GM19395 (cell line): ENCODE results near the gene PRR5.

Source experiments
- ATAC-seq: cut with Tn5 transposase; IDR thresholded peaks from one replicate; pipeline ENCODE4 v1.9.1; 2021; ENCODE audit warnings: mild to moderate bottlenecking, moderate library complexity; ENCODE audit not compliant: unreplicated experiment

PRR5 gene

DNA sequence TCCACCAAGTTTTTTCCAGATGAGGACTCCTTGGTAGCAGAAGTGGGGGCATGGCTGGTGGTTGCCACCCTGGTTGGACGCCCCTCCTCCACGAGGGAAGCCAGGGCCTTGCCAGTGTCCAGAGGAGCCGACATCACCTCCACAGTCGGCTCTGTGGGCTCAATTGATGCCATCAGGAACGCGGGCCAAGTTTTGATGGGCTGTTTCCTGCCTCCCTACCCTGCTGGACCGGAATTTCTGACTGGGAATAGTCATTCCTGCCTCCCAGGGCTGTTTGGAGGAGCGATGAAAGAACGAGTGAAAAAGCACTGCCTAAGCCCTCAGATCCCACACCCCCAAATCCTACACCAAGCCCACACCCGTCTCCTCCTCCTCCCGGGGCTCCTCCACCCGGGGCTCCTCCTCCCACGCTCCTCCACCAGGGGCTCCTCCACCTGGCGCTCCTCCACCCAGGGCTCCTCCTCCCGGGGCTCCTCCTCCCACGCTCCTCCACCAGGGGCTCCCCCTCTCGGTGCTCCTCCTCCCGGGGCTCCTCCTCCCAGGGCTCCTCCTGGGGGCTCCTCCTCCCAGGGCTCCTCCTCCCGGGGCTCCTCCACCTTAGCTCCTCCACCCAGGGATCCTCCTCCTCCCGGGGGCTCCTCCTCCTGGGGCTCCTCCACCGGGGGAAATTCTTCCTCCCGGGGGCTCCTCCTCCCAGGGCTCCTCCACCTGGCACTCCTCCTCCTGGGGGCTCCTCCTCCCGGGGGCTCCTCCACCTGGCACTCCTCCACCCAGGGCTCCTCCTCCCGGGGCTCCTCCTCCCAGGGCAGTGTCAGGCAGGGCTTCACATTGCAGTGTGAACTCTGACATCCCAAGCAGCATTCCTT lies 10.0 kb upstream of the PRR5 start:
- no peak for ATAC-seq

DNA sequence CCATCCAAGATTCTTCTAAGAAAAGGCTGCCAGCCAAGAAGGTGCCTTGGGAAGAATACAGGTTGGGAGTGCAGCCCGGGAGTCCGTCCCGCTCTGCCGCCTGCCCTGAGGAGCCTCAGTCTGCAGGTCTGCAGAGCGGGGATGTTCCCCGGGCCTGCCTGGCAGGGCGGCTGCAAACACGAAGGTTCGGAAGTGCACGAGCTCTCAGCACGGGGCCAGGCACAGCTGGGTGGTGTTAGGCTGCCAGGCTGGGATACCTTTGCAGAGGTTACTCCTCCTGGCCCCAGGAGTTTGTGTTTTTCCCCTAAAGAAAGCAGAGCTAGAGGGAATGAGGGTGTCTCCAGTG lies 9.4 kb upstream of the PRR5 start:
- ATAC-seq: no peak

DNA sequence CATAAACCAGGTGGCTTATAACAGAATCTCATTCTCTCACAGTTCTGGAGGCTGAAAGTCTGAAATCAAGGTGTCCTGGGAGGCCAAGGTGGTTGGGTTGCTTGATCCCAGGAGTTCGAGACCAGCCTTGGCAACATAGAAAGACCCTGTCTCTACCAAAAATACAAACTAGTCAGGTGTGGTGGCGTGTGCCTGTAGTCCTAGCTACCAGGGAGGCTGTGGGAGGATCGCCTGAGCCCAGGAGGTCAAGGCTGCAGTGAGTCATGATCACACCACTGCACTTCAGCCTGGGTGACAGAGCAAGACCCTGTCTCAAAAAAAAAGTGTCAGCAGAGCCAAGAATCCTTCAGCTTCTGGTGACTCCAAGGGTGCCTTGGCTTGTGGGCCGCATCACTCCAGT lies 8.9 kb upstream of the PRR5 start:
- no peak for ATAC-seq

DNA sequence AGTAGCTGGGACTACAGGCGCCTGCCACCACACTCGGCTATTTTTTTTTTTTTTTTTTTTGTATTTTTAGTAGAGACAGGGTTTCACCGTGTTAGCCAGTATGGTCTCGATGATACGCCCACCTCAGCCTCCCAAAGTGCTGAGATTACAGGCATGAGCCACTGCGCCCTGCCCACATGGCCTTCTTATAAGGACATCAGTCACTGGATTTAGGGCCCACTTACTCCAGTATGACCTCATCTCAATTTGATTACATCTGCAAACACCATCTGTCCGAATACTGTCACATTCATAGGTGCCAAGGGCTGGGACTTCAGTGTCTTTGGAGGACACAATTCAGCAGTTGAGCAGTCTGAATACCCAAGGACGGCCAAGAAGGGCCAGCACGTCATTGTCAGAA lies 8.2 kb upstream of the PRR5 start:
- ATAC-seq: no peak

DNA sequence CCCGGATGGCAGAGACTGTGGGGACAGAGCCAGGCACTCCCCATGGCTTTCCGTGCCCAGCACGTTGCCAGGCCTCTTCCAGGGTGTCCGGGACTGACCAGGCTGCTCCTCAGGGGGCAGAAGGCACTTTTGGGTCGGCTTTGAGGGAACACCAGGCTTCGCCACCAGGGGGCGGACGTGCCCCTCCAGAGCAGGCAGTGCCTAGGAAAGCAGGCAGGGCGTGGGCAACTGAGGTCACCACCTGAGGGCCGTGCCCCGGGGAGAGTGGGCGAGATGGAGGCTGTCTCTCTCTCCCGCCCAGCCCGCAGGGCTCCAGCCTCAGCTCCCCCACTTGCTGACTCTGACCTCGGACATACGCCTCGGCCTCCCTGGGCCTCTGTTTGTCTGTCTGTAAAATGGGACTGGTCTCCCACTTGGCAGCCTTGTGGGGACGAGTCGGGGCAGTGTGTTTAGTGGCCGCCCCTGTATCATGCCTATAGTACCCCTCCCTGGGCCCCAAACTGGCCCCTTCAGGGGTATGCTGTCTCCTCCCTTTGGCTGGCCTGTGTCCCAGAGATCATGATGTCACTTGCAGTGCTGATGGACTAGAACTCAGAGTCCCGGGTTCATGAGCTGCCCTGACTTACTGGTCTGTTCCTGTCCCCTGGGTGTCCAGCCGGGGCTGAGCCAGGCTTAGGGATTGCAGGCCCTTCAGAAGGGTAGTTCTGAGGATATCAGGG lies 4.4 kb upstream of the PRR5 start:
- ATAC-seq: no peak

DNA sequence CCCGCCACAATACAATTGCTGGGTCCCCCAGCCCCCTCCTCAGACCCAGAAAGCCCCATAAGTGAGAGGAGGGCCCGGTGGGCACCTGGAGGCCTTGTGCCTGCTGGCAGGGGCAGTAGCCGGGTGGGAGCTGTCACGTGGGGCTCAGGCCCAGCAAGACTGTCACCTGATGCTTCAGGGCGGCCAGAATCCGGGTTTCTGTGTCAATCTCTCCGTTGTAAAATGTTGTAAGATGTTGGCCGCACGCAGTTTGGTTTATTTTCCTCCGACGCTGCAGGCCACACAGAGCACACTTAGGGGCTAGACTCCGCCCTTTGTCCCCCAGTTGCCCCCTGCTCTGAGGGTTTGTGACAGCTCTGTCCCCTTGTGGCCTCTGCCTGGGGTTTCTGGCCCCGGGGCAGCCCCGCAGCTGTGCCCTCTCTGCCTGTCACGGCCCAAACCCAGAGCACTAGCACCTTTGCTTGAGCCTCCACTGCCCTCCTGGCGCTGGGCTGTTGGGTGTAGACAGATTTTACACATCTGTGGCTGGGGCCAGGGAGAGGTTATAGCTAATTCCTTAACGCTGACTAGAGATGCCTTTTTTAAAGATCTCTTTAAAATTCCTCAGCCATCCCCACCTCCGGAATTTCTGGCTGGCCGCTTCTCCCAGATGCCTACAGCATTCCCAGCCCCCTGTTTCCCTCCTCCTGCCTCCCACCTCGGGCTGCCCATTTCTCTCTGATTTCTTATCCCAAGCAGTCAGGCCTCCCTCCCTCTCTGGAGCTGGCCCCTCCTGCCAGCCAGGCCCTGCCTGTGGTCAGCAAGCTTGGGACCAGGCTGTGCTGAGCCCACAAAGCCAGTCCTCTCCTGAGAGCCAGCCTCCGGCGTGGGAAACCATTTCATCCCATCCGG lies 3.2 kb upstream of the PRR5 start:
- ATAC-seq: no peak

DNA sequence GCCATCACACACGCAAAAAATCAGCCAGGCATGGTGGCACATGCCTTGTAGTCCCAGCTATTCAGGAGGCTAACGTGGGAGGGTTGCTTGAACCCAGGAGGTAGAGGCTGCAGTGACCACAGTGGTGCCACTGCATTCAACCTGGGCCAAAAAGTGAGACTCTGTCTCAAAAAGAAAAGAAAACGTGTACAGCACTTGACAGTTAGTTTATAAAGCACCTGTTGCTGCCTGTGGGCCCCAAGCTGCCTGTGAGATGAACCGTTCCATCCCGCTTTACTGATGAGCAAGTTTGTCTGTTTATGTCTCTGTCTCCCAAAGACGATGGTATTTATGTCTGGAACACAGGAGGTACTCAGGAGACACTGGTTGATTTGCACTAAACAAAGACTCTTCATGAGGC lies 1.5 kb upstream of the PRR5 start:
- no peak for ATAC-seq

DNA sequence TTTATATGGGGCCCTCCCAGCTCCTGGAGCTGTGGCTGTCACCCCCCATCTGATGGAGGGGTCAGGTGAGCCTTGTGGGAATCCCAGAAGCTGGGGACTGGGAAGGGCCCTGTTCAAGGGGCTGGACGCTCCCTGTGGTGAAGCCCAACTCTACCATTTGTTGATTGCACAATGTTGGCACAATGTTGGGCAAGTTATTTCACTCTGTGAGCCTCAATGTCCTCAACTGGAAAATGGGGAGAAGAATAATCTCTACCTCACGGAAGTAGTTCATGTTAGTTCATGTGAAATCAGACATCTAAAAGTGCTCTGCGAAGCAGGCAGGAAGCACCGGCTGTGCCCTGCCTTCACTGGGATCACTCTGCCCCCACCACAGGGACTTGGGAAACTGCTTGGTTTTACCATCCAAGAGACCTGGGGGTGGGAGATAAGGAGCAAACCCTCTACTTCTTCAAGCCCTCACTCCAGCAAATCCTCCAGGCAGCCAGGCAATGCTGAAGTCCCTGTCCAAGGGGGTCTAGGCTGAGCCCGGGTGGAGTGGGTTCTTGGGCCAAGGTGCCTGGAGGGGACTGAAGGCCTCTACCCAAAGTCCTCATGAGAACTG lies 715 bp upstream of the PRR5 start:
- no peak for ATAC-seq

DNA sequence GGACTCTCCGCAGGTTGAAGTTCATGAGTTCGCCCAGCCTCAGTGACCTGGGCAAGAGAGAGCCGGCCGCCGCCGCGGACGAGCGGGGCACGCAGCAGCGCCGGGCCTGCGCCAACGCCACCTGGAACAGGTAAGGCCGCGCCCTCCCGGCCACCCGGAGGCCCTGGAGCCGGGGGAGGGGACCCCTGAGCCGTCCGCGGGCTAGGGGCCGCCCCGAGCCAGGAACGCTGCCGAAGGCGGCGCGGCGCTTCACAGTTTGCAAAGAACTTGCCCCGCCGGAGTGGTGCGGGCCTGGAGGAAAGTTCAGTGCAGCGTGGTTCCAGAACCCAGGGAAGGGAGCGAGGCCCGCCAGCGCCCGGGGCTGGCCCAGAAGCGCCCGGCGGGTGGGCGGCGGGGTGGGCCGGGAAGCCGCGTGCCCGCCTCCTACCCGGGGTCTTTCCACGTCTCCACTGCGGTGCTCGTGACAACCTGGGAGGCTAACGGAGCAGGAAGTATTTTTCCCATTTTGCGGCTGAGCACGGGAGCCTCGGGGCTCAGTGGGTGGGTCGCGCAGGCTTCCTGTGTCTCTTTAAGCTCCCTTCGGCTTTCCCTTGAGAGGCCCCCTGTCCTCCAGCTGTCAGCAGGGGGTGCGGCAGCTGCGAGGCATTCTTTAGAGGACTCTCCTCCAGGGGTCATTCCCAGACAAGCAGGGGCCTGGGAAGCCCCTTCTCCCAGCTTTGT lies 635 bp downstream of the PRR5 start:
- no peak for ATAC-seq

DNA sequence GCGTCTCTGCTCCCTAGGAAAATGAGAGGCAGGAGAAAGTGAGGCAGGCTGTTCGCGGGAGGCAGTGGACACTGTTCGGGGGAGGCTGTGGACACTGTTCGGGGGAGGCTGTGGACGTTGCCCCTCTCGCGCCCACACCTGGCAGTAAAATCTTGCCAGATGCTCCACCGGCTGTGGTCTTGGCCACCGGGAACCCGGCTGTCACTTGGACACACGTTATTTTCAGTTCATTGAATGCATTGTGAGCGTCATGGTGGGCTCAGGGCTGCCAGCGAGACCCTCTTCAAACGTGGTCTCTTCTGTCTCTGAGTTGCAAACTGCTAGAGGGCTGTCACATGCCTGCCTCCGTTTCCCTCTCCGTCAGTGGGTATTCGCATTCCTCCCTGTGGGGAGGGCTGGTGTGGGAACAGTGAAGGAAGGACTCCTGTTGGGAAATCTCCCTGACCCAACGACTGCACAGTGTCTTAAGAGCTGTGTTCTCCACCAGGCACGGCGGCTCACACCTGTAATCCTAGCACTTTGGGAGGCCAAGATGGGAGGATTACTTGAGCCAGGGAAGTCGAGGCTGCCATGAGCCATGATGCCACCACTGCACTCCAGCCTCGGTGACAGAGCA lies 1.4 kb downstream of the PRR5 start:
- ATAC-seq: no peak

DNA sequence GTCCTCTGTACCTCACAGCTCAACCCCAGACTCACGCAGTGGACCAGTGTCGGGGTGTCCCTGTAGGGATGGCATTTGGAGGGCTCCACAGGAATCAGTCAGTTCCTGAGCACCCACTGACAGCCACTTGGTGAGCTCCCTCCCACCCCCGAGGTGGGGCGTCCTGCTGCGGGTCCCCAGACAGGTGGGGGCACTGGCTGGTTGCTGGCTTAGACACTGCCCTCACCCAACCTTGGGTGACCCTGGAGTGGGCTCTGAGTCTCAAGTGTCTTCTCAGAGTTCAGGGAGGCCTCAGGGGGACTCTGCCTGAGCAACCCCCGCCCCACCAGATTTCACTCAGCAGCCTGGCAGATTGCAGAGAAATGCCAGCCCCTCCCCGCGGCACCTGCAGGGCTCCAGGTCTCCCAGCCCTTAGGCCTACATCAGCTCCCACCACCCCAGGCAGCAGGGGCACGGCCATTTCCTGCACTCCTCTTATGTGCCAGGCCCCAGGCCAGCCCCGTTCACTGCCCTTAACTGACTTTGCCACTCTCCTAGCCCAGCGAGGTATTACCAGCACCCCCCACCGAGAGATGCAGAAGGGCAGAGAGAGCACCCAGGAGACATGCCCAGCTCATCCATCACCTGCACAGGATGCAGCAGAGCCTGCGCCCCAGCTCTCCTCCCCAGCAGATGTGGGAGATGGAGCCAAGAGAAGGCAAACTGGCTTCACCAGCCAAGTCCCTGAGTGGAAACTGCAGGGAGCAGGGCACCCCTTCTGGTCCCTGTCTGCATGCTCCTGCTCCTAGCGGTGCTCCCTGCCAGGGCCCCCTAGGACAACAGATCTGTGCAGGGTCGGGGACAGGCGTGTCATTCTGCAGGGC lies 2.4 kb downstream of the PRR5 start:
- ATAC-seq: no peak

DNA sequence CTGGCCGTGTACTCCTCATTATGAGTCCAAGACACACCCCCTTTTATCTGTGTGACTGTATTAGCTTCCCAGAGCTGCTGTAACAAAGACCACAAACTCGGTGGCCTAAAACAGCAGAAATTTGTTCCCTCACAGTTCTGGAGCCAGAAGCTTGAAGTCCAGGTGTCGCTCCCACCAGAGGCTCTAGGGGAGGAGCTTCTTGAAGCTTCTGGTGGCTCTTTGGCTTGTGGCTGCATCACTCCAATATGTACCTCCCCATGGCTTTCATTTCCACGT lies 3.0 kb downstream of the PRR5 start:
- ATAC-seq: no peak

DNA sequence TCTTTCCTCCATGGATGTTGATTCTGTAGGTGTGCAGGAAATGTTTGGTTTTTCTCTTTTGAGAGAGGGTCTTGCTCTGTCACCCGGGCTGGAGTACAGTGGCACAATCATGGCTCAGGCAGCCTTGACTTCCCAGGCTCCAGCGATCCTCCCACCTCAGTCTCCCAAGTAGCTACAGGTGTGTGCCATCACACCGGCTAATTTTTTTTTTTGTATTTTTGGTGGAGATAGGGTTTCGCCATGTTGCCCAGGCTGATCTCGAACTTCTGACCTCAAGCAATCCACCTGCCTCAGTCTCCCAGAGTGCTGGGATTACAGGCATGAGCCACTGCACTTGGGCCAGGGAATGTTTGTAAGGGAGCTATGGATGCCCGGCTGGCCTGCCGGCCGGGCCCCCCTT lies 4.5 kb downstream of the PRR5 start:
- ATAC-seq: no peak

DNA sequence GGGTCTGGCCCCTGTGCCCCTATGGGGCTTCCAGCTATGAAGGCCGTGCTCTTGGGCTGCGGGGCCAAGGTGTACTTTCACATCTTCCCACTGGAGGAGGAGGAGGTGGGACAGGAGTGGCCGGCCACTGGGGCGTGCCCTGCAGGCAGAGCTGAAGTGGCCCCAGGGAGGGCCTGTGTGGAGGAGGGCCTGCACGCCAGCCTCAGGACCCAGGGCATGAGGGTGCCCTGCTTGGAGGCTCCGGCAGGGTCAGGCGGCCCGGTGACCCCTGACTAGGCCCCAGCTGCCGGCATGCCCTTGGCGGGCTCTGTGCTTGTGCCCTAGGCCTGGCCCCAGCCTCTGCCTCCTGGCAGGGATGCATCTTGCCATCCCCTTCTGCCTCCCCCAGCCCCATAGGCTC lies 5.2 kb downstream of the PRR5 start:
- no peak for ATAC-seq

DNA sequence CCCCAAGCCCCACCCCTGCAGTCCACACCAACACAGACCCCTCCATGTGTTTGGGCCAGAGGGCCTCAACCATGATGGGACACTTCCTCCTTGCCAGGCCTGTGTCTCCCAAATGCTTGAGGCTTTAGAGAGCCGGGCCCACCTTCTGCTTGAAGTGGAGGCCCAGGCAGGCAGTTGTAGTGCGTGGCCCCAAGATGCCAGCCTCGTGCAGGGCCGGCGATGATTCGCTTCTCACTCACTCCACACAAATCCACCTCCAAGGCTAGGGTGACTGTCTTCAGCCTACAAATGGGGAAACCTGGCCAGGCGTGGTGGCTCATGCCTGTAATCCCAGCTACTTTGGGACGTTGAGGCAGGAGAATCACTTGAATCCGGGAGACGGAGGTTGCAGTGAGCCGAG lies 5.7 kb downstream of the PRR5 start:
- no peak for ATAC-seq

DNA sequence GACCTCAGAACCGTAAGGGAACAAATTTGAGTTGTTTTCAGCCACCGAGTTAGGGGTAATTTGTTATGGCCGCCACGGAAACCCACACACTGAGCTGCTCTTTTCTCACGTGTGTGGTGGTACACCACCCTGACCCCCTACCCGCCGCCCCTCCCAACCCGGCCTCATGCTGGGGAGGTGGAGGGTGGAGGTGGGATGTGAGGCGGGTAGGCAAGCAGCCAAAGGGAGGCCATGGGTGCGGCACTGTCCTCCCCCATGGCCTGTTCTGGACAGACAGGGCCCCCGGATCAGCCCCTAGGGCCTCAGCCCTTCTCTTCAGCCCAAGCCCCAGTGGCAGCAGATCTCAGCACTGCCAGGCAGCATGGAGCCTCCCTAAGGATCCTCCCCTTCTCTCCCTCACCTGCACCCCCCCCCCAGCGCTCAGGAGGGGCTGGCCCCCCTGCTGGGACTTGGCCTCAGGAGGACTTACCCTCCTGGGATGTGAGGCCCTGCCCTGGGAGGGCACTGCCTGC lies 7.9 kb downstream of the PRR5 start:
- ATAC-seq: no peak

DNA sequence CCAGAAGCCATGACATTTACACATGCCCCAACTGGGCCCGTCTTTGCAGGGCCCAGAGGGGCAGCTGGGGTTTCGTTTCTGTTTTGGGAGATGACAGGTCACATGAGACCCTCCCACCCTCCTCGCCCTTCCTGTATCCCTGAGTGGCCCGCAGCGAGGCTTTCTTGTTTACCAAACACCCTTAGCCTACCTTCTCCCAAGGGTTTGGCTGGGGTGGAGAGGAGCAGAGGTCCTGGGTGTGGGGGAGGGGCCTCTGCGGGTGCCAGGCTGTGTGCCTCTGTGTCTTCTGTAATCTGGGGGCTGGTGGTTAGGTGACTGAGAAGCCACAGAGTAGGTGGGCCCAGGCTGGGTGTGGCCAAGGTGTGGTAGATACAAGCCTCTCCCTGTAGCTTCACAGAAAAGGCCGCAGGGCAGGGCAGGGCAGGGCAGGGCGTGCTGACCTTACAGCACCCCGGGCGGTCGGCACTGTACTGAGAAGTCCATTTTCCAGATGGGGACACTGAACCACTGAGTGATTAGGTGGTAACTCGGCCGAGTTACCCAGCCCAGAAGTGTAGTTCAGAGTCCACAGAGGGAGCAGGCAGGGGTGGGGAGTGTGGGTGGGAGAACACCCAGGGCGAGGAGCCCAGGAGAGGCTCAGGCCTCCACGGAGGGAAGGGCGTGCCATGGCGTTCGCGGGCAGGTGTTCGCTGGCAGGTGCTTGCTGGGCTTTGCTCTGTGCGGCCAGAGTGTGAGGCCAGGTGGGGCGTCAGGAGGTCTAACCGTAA lies 8.7 kb downstream of the PRR5 start:
- no peak for ATAC-seq

DNA sequence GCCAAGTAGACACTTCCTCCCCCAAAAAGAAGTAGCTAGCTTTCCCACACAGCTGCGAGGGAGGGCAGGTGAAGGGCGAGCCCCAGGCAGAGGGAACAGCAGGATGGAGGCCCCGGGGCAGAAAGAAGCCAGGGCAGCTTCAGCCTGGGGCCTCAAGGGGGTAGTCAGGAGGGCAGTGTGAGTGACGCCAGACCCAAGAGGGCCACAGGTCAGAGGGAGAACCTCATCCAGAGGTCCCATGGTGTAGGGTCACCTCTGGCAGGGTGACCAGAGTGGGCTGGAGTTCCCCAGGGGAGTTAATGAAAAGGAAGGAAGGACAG lies 9.2 kb downstream of the PRR5 start:
- ATAC-seq: no peak
